NB4 (cell line): ENCODE measurements around the gene JMJD8.
"Not testable (repeated sequence)": the region's sequence is repeated elsewhere in the genome, so short reads cannot be mapped to it uniquely, and the experiment has no call there.

Experiments used
- DNase-seq: peaks from one replicate; pipeline ENCODE4 v3.0.0; 2010; ENCODE audit warnings: low read depth
- H3K4me3 ChIP-seq: one replicate; pipeline ENCODE4 v1.5.1; 2011; ENCODE audit warnings: mild to moderate bottlenecking, low read depth, low read length, moderate library complexity
- CTCF ChIP-seq: IDR thresholded peaks from one replicate; pipeline ENCODE4 v1.5.1; 2012; ENCODE audit warnings: low read depth, low read length
- MAX ChIP-seq: IDR thresholded peaks from 2 replicates; pipeline ENCODE4 v1.6.1; 2011; ENCODE audit warnings: low read depth, low read length
- MYC ChIP-seq: IDR thresholded peaks from 2 replicates; pipeline ENCODE4 v1.6.1; 2011; ENCODE audit warnings: low read depth, low read length
- POLR2A ChIP-seq: IDR thresholded peaks from 2 replicates; pipeline ENCODE4 v1.6.1; 2011; ENCODE audit warnings: mild to moderate bottlenecking; ENCODE audit not compliant: insufficient read length; ENCODE audit errors: extremely low read depth

The JMJD8 gene

GRCh38 chr16:694187-694862 lies 10.2 kb upstream of the JMJD8 start:
- H3K4me3 ChIP-seq: no peak overlapping the region
- DNase-seq: no peak
- TF ChIP-seq POLR2A (no peak), CTCF (no peak), MYC (no peak), MAX (no peak)

GRCh38 chr16:693766-694165 lies 9.6 kb upstream of the JMJD8 start:
- TF ChIP-seq MYC (no peak), CTCF (no peak), MAX (no peak), POLR2A (no peak)
- no peak for DNase-seq

GRCh38 chr16:693364-693763 lies 9.2 kb upstream of the JMJD8 start:
- DNase-seq: no peak
- TF ChIP-seq MAX: no peak
- no peak for TF ChIP-seq CTCF
- no peak for TF ChIP-seq MYC
- no peak for TF ChIP-seq POLR2A
- H3K4me3 ChIP-seq: no peak overlapping the region

More at GRCh38 chr16:693766-694165, 9.6 kb upstream of the JMJD8 start:
- no peak overlapping the region for H3K4me3 ChIP-seq

GRCh38 chr16:692356-693108 lies 8.4 kb upstream of the JMJD8 start:
- TF ChIP-seq CTCF: no peak
- no peak for TF ChIP-seq MAX
- DNase-seq: no peak
- H3K4me3 ChIP-seq: no peak overlapping the region

GRCh38 chr16:691242-691641 lies 7.1 kb upstream of the JMJD8 start:
- H3K4me3 ChIP-seq, DNase-seq: not testable (repeated sequence)

- TF ChIP-seq MAX (no peak), POLR2A (peak; percentile 2), CTCF (no peak), MYC (no peak)
- H3K4me3 ChIP-seq: peak overlapping the region; percentile 73
- DNase-seq: no peak
These were observed 5.2 kb upstream of the JMJD8 start for GRCh38 chr16:689175-689897.
